HUDEP-2 (cell line): ENCODE results near the gene GPRIN1.
A peak's percentile ranks its signal among the peaks of the same experiment; 100 is the strongest.
"Not testable (repeated sequence)": the region's sequence is repeated elsewhere in the genome, so short reads cannot be mapped to it uniquely, and the experiment has no call there.

Source experiments
- DNase-seq, 76 experiments: peaks; one replicate each; lab custom pipeline; 2025; ENCODE audit not compliant: unreplicated experiment in 76 of 76; lab: John Stamatoyannopoulos, UW

GPRIN1 gene

DNA sequence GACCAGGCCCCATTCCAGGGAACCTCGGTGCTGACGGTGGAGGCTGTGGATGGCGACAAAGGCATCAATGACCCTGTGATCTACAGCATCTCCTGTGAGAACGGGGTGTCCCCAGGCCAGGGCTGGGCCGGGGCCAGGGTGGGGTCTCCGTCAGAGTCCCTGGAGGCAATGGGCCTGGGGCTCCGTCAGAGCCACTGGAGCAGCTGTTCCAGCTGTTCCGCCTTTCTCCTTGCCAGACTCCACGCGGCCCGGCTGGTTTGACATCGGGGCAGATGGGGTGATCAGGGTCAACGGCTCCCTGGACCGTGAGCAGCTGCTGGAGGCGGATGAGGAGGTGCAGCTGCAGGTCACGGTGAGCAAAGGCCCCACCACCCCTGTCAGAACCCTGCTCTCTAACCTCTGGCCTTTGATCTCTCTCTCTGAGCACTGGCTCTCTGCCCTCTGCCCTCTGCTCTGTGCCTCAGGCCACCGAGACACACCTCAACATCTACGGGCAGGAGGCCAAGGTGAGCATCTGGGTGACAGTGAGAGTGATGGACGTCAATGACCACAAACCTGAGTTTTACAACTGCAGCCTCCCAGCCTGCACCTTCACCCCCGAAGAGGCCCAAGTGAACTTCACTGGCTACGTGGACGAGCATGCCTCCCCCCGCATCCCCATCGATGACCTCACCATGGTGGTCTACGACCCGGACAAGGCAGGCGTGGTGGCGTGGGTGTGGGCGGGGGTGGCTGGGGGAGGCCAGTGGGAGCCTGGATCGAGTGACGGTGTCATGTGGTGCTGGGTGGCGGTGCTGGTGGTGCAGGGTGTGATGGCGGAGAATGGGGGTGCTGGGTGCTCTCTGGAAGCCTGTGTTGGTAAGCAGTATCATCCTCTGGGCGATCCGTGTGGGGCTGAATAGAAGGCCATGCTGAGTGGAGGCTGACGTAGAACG is 34.2 kb downstream of the GPRIN1 start:
- DNase-seq, result no peak

DNA sequence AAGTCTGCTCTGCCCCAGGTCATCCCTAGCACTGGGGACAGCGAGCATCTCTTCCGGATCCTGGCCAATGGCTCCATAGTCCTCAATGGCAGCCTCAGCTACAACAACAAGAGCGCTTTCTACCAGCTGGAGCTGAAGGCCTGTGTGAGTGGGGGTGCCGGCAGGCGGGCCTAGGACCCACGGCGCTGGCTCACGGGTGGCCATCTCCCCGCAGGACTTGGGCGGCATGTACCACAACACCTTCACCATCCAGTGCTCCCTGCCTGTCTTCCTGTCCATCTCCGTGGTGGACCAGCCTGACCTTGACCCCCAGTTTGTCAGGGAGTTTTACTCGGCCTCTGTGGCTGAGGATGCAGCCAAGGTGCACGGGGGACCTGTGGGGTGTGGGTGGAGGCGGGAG is 34.9 kb downstream of the GPRIN1 start:
- DNase-seq, result no peak

DNA sequence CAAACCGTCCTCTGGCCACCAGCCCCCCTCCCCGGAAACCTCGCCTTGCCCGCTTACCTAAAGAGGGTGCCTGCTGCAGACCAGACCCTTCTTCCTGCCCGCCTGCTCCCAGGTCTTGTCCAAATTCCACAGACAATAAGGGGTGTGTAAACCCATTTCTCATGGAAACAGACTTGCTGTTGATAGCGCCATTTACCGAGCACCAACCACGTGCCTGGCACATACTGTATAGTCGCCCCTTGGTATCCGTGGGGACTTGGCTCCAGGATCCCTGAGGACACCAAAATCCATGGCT is 35.7 kb downstream of the GPRIN1 start:
- no peak for DNase-seq

- DNase-seq, result peak in 58 of 76 experiments; percentile 1 to 73 (median 41)
Measured at GRCh38 chr5:176573564-176574296, 36.2 kb downstream of the GPRIN1 start.

DNA sequence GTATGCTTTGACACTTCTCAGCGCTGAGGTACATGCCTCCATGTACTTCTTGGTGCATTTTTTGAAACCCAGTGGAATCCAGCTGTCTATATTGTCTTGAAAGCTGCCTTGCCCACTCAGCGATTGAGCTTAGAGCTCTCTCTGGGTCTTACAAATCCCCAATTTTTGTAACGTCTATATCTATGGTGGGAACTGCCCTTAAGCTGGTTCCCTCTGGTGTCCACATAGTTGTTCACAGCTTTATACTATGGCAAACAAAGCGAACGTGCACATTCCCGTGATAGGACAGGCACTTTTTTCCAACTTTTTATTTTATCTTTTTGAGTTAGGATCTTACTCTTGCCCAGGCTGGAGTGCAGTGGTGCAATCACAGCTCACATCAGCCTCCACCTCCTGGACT is 39.9 kb downstream of the GPRIN1 start:
- DNase-seq, result no peak

DNA sequence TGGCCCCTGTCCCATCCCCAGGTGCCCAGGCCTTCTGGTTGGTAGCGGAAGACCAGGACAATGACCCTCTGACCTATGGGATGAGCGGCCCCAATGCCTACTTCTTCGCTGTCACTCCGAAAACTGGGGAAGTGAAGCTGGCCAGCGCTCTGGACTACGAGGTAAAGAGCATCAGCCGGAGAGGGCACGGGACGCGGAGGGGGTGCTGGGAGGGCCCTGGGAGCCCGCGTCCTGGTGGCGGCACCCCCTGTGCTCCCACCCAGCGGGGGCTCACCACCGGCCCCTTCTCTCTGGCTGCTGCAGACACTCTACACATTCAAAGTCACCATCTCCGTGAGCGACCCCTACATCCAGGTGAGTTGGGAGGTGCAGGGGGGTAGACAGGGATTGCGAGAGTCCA is 41.3 kb downstream of the GPRIN1 start:
- no peak for DNase-seq

DNA sequence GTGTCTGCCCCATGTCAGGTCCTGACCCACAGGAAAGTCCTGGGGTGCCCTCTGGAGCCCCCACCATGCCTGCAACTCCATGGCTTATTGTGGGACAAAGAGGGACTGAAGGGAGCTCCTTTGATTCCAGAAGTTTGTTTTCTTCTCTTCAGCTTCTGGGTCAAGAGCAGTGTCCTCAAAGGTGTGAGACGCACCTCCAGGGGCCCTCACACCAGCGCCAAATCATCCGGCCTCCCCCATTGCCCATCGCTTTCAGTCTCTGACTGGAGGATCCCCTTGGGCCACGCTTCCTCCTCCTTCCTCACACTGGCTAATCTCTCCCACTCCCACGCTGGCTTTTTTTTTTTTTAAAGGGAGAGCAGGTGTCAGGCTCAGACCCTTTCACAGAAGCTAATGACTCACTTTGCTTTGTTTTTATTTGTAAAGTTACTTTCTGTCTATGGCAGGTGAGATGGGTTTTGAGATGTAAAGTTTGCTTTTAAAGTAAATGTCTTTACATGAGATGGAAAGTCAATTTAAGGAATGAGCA is 44.1 kb downstream of the GPRIN1 start:
- no peak for DNase-seq

- no peak for DNase-seq
Measured at GRCh38 chr5:176564002-176564401, 46.0 kb downstream of the GPRIN1 start.

DNA sequence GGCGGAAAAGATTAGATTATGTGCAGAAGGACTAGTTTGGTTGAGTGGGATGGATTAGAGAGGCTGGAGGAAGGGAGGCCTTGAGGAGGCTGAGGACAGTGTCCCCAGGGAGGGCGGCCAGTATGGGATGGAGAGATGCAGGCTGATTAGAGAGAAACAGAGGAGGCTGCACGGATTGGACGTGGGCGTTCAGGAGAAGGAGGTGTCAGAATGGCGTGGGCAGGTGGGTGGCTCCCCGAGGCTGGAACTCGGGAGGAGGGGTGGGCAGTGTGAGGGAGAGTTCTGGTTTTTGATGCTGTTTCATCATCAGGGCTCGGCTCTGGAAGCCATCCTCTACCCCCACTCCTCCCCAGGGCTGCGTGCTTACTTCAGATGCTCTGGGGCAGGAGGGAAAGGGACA is 47.8 kb downstream of the GPRIN1 start:
- DNase-seq, result no peak

DNA sequence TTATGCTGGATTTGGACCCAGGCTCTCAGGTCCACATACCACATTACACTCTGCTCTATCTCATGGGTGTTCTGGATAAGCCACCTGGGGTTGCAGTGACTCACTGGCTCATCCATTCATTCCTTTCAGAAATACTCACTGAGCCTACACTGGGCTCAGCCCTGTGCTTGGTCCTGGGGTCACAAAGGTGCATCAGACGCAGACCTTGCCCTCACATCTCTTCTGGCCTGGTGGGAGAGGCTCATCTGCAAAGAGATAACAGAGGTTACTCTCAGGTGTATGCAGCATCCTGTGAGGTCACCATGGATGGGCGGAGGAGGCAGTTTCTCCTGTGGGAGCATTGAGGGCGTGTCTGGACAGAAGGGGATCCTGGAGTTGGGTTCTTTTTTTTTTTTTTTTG is 48.7 kb downstream of the GPRIN1 start:
- DNase-seq, result no peak

- no peak for DNase-seq
Measured at GRCh38 chr5:176560364-176560763, 49.6 kb downstream of the GPRIN1 start.

GRCh38 chr5:176559683-176560082 is 50.3 kb downstream of the GPRIN1 start:
- DNase-seq, result peak in 37 of 76 experiments; percentile 2 to 62 (median 29)

- DNase-seq, result no peak
Measured at GRCh38 chr5:176557846-176558245, 52.1 kb downstream of the GPRIN1 start.

GRCh38 chr5:176553260-176554085 is 56.5 kb downstream of the GPRIN1 start:
- no peak for DNase-seq

GRCh38 chr5:176552332-176552869 is 57.6 kb downstream of the GPRIN1 start:
- no peak for DNase-seq

DNA sequence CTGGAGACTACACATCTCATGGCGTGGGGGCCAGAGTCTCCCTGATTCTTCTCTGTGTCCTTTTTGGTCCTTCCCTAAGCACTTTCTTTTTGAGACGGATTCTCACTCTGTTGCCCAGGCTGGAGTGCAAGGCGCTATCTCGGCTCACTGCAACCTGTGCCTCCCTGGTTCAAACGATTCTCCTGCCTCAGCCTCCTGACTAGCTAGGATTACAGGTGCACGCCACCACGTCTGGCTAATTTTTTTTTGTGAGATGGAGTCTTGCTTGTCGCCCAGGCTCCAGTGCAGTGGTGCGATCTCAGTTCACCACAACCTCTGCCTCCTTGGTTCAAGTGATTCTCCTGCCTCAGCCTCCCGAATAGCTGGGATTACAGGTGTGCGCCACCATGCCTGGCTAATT is 59.0 kb downstream of the GPRIN1 start:
- DNase-seq, result not testable (repeated sequence)

- DNase-seq, result no peak
Measured at GRCh38 chr5:176550275-176550831, 59.6 kb downstream of the GPRIN1 start.

DNA sequence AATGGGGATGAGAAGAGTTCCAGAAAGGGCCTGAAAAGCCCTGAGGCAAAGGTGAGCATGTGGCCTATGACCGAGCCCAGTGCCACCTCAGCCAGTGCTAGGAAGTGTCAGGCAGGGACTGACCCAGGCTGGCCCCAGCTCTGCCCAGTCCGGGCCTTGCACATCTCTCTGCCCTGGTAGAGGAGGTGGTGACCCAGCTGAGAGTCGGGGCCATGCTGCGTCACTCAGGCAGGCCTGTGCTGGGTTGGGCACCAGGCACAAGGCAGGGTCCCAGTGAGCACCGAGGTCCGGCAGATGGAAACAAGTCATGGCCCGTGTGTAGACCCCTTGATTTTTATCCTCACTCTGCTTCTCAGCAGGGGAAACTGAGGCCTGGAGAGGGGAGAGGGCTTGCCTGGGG is 60.1 kb downstream of the GPRIN1 start:
- DNase-seq, result no peak

DNA sequence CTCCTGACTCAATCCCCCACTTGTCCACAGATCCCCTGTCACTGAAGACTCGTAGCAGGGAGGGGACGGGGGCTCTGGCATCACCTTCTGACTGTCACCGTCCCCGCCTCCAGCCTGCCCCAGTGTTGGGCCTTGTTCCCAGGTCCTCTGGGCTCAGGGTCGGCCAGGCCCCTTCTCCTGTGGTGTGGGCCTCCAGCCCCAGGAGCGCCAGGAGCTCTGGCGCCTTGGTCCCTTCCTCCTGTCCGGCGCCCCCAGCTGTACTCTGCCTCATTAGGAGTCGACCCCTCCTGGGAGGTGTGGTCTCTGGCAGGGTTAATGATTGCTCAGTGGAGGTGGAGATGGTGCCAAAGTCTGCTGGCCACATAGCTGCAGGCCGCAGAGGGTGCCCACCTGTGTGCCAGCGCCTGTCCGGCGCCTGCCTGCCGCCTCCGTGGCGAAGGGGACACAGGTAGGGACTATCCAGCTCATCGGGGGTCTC is 61.0 kb downstream of the GPRIN1 start, which contains the start of gene CDHR2:
Gene CDHR2 (plus strand): TSS at position 376 of the 478 bp plus-strand sequence. CDS start 16,011 bp downstream, outside the sequence.
- no peak for DNase-seq

- DNase-seq, result no peak
Measured at GRCh38 chr5:176547802-176548201, 62.2 kb downstream of the GPRIN1 start.
